Thyroid gland (tissue), 4 donors: ENCODE data around the gene TGM2. TPM values are rescaled to one million over a fixed set of nuclear protein-coding genes. Genes with fewer than 3 reads are reported as not detected.

Experiments used
- DNase-seq, 2 donors: peaks; one replicate each; pipeline ENCODE4 v3.0.0-alpha.2; 2019
- H3K27ac ChIP-seq, 3 donors: fragments of 200-600 bp; sonication (generic); 1 replicate in 2 of 3; 2 replicates in 1 of 3; pipeline ENCODE4 v1.5.1; 2016 to 2019; ENCODE audit warnings: mild to moderate bottlenecking in 1 of 3, moderate library complexity in 1 of 3
- H3K27me3 ChIP-seq: fragments of 200-600 bp; sonication (generic); one replicate; pipeline ENCODE4 v1.5.1; 2019
- H3K36me3 ChIP-seq, 2 donors: fragments of 200-600 bp; sonication (generic); one replicate each; pipeline ENCODE4 v1.5.1; 2016 to 2019
- H3K4me1 ChIP-seq, 2 donors: fragments of 200-600 bp; sonication (generic); one replicate each; pipeline ENCODE4 v1.5.1; 2017 to 2019
- H3K4me3 ChIP-seq, 3 donors: fragments of 200-600 bp; sonication (generic); replicated peaks in 1 of 3; 1 replicate in 2 of 3; 2 replicates in 1 of 3; pipeline ENCODE4 v1.5.1; 2016; ENCODE audit warnings: mild to moderate bottlenecking in 1 of 3
- H3K9me3 ChIP-seq: fragments of 200-600 bp; sonication (generic); one replicate; pipeline ENCODE4 v1.5.1; 2017
- POLR2A ChIP-seq, 2 donors: fragments of 450-650 bp; IDR thresholded peaks; one replicate each; pipeline ENCODE4 v1.6.1; 2017; ENCODE audit warnings: antibody characterized with exemption in 2 of 2, mild to moderate bottlenecking in 2 of 2, moderate library complexity in 1 of 2
- WGBS, 2 donors: methylation state at CpG; one replicate each; pipeline ENCODE4 v1.1.5; 2017; 5-methylcytosine and 5-hydroxymethylcytosine counted together
- intact Hi-C: fragments of 100-400 bp; cut with DNase I; formaldehyde crosslinking; loops from one replicate; pipeline ENCODE4 v1.15.1; 2023
- total RNA-seq, 4 donors: library from RNA; depleted of rRNA; stranded (reverse); fragments of >200 nt; gene quantifications; one replicate each; pipeline ENCODE4 v1.2.3, GENCODE V29; 2016
- TF ChIP-seq, protein P1 (sequence below), 6 experiments: fragments of 200-600 bp in 3 of 6; fragments of 450-650 bp in 3 of 6; sonication (generic) in 3 of 6; IDR thresholded peaks; one replicate each; pipeline ENCODE4 v1.5.1; 2016 to 2019; ENCODE audit warnings: antibody characterized with exemption in 6 of 6, mild to moderate bottlenecking in 2 of 6, inconsistent platforms in 1 of 6, moderate library complexity in 1 of 6

TGM2 gene
- total RNA-seq, 4 donors from 2014 or later, result 16.9 to 133 (median 18.4) TPM

DNA sequence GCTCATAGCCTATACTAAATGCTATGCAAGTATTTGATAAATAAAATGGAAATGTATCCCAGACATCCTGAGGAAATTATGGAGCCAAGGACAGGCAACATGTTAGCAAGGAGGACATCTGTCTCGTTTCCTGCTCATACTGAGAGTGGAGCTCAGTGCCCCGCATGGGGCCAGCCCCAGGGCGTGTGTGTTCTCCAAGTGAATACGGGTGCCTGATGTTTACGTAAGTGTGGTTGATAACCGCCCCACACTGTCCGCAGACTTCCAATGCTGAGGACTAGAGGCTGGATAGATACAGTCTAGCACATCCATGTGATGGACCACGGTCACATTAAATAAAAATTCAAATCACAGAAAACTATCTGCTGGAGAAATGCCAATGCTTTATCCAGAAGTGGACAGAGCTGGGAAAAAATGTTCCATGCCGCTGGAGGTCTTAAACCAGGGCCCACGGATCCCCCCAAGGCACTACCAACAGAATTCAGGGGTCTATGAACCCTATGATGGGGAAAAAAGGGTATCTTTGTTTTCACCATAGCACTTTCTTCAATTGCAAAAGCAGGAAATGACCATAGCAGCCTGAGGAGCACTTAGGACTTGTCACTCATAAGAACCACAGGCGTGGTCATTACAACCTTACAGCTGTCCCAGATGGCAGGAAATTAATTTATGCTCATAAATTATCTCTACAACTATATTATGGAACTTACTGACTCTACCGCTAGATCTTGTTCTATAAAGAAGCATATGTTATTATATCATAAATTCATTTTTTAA lies 24.9 kb downstream of the TGM2 start:
- 69 to 77% methylated on average over 12 of the region's 12 CpGs for WGBS, 2 donors
- intact Hi-C loops, result no loop called here
- Histone ChIP-seq H3K27ac (no peak overlapping the region), H3K4me3 (no peak overlapping the region), H3K4me1 (peaks cover 0 to 17% of the 10 kb centered on the region in 2 donors), H3K36me3 (no peaks in the 10 kb centered on the region), H3K9me3 (no peaks in the 10 kb centered on the region), H3K27me3 (no peaks in the 10 kb centered on the region)
- TF ChIP-seq POLR2A (IDR thresholded peaks at IDR 0.05), result no peak
- TF ChIP-seq, protein P1, sequence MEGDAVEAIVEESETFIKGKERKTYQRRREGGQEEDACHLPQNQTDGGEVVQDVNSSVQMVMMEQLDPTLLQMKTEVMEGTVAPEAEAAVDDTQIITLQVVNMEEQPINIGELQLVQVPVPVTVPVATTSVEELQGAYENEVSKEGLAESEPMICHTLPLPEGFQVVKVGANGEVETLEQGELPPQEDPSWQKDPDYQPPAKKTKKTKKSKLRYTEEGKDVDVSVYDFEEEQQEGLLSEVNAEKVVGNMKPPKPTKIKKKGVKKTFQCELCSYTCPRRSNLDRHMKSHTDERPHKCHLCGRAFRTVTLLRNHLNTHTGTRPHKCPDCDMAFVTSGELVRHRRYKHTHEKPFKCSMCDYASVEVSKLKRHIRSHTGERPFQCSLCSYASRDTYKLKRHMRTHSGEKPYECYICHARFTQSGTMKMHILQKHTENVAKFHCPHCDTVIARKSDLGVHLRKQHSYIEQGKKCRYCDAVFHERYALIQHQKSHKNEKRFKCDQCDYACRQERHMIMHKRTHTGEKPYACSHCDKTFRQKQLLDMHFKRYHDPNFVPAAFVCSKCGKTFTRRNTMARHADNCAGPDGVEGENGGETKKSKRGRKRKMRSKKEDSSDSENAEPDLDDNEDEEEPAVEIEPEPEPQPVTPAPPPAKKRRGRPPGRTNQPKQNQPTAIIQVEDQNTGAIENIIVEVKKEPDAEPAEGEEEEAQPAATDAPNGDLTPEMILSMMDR (IDR thresholded peaks at IDR 0.05), result no peak
- no peak for DNase-seq

DNA sequence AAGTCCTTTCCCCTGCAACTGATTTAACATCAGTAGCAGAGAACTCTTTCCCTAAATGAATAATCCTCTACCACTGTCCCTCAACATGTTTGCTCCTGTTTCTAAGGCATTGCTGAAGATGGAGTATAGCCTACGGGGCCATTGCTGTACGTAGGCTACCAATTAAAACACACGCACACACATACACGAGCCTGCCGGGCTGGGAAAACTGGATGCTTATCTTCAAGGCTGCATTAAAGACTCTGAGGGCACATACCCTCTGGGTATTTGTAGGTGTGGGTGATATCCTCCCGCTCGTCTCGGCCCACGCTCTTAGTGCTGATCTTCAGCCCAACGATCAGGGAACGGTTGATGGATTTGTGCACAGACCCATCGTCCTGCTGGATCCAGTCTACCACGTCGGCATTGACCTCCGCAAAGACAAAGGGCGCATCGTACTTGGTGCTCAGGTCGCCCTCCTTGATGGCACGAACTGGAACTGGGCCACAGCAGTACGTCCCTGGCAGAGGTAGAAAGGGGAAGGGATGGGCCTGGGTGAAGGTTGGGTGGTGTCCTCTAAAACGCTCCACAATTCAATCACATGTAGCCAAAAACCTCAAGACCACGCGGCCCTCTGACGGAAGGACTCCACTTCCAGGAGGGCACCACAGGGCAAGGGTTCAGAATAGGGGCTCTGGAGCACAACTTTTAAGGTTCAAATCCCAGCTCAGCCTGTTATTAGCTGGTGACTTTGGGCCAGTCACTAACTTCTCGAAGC lies 25.7 kb downstream of the TGM2 start:
- H3K27ac ChIP-seq, result no peak overlapping the region
- peaks cover 0 to 16% of the 10 kb centered on the region in 2 donors for H3K4me1 ChIP-seq
- H3K9me3 ChIP-seq, result no peaks in the 10 kb centered on the region
- intact Hi-C loops, result no loop called here
- WGBS, 2 donors, result 95 to 96% methylated on average over 25 of the region's 25 CpGs
- H3K27me3 ChIP-seq, result no peaks in the 10 kb centered on the region
- H3K36me3 ChIP-seq, result no peaks in the 10 kb centered on the region
- DNase-seq, result no peak
- H3K4me3 ChIP-seq, result no peak overlapping the region
- TF ChIP-seq POLR2A (IDR thresholded peaks at IDR 0.05), result no peak
- TF ChIP-seq, protein P1 (IDR thresholded peaks at IDR 0.05), result no peak

DNA sequence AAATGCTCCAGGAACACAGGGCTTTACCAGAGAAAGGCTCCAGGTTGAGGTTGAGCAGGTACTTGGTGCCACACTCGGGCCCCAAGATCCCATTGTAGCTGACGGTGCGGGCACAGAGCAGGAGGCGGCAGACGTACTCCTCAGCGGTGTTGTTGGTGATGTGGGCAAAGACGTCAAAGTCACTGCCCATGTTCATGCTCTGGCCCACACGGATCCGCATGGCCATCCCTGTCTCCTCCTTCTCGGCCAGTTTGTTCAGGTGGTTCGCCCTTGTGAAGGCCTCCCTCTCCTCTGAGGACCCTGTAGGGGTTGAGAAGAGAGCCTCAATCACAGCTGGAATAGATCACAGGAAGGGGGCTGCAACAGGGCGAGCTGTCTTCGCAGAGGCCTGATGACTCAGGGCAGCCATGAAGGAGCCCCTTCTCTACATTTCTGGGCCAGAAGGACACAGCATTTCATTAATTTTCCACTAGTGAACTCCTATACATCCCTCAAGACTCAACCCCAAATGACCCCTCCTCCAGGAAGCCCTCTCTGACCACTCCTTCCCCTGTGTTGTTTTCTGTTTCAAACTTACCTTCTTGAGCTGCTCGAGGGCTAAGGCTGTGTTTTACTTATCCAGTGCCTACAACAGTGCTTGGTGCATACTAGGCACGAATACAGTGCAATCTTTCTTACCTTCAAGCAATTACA lies 26.8 kb downstream of the TGM2 start:
- WGBS, 2 donors, result 92 to 93% methylated on average over 14 to 15 of the region's 15 CpGs
- H3K36me3 ChIP-seq, result no peaks in the 10 kb centered on the region
- DNase-seq, result no peak

DNA sequence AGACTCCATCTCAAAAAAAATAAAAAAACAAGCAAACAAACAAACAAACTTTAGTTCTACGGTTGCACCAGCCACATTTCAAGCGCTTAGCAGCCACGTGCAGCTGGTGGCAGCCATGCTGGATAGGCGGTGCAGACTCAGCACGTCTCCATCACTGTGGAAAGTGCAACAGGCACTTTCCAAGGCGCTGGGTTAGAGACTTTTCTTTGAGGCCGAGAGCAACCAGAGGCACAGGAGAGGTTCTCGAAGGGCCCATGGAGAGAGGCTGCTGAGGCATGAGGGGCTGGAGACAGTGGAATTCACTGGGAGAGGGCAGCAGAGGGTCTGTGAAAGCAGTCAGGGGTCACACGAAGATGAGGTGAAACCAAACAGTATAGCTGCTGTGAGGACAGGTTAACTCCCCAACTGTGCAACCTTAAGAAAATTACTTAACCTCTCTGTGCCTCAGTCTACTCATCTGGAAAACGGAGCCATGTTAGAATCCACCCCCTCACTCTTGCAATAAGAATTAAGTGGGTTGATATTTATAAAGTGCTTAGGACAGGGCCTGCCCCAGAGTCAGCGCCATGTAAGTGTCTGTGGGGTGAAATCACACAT lies 27.5 kb downstream of the TGM2 start:
- H3K27me3 ChIP-seq, result no peaks in the 10 kb centered on the region
- TF ChIP-seq, protein P1 (IDR thresholded peaks at IDR 0.05), result no peak
- no peak for TF ChIP-seq POLR2A (IDR thresholded peaks at IDR 0.05)
- no peaks in the 10 kb centered on the region for H3K9me3 ChIP-seq
- no peak for DNase-seq
- H3K27ac ChIP-seq, result no peak overlapping the region
- H3K4me1 ChIP-seq, result peaks cover 0 to 13% of the 10 kb centered on the region in 2 donors
- intact Hi-C loops, result no loop called here
- WGBS, 2 donors, result 93 to 95% methylated on average over 11 of the region's 11 CpGs
- H3K4me3 ChIP-seq, result no peak overlapping the region
- H3K36me3 ChIP-seq, result no peaks in the 10 kb centered on the region

More for the DNA sequence above, 26.8 kb downstream of the TGM2 start:
- Histone ChIP-seq H3K4me1 (peaks cover 0 to 13% of the 10 kb centered on the region in 2 donors), H3K27me3 (no peaks in the 10 kb centered on the region), H3K27ac (no peak overlapping the region), H3K4me3 (no peak overlapping the region), H3K9me3 (no peaks in the 10 kb centered on the region)
- intact Hi-C loops, result no loop called here
- TF ChIP-seq, protein P1 (IDR thresholded peaks at IDR 0.05), result no peak
- no peak for TF ChIP-seq POLR2A (IDR thresholded peaks at IDR 0.05)
